Measurements from ENCODE around the gene VPS52.

- TF ChIP-seq POLR2AphosphoS5 (IDR thresholded peaks at IDR 0.05) (no peak), POLR2A (IDR thresholded peaks at IDR 0.05) (no peak)
These were observed 7.1 kb upstream of the VPS52 start for GRCh38 chr6:33278810-33279209.
